HG03103 (cell line): ENCODE measurements around the gene GPN3.
"Not testable (repeated sequence)": the region's sequence is repeated elsewhere in the genome, so short reads cannot be mapped to it uniquely, and the experiment has no call there.

Source experiments
- ATAC-seq: cut with Tn5 transposase; IDR thresholded peaks from one replicate; pipeline ENCODE4 v1.9.1; 2021; ENCODE audit warnings: low read depth; ENCODE audit not compliant: unreplicated experiment

Gene GPN3

DNA sequence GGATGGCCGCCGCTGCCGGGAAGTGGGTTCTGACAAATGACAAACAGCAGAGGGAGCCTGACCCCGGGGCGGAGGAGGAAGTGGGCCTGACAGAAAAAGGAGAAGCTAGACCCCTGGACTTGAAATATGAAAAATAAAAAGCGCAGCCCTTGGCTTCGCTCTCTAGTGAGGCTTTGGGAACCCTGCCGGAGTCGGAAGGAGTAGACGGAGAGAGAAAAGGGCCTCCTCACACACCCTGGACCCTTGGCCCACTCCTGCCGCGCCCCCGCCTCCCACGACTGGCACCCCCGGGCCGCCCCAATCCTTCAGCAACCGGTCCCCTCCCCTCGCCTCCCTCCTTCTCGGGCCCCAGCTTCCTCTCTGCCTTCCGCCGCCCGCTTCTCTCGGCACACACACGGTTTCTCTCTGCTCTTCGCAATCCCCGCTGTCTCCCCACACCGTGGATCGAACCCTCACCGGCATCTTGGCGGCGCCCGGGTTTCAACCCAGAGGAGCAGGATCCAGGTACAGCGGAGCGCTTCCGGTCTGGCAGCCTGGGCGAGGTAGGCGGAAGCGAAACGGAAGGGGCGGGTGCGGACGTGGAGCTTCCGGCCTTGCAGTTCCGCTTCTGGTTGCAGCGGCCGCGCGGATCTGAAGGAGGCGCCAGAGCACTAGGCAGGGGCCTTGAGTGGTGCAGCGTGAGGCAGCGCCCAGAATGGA, 18.1 kb downstream of the GPN3 start, which contains the start of gene ARPC3:
Gene ARPC3 (minus strand): TSS at position 539 of the 699 bp plus-strand sequence. CDS start 77 bp downstream, at position 462.
- peak; percentile 83 for ATAC-seq

DNA sequence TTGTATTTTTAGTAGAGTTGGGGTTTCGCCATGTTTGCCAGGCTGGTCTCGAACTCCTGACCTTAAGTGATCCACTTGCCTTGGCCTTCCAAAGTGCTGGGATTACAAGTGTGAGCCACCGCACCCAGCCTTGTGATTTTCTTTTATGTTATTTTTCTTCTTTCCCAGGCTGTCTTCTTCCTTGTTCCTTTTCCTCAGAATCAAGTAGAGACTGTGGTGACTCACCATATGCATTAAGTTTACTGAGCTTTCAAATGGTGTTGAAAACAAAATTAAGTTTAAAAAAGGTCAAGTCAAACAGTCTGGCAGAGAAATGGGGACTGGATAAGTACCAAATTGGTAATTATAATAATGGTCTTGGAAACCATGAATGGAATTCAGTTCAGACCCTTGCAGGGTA, 23.6 kb downstream of the GPN3 start:
- no peak for ATAC-seq

DNA sequence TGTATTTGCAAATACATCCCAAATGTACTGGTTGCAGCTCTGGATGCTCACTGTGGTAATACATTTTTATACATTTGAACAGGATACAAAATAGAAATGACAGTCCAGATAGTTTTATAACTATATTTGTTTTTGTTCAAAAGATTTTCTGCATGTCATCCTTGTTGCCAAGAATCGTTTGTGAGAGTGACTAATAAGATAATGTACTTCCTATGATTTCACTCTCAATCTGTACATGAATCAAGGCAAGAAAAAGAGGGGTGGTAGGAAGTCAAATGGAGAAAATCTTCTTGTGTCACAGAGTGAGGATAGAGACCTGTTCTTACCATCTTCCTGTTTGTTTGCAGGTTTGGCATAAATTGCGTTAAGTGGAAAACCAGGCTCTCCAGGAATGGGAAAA, 31.8 kb downstream of the GPN3 start:
- ATAC-seq = no peak

DNA sequence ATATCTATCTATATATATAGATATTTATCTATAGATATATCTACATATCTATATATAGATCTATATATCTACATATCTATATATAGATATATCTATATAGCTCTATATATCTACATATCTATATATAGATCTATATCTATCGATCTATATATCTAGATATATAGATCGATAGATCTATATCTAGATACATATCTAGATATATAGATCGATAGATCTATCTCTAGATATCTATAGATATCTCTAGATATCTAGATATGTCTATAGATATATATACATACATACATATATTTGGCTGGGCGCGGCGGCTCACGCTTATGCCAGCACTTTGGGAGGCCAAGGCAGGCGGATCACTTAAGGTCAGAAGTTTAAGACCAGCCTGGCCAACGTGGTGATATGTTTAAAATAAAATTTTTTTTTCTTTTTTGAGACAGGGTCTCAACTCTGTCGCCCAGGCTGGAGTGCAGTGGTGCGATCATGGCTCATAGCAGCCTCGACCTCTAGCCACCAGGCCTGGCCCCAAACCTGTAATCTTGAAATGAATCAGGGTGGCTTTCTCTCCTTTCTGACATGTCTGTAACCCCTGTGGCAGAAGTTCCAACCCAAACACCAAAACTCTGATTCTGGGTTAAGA, 36.0 kb downstream of the GPN3 start:
- ATAC-seq = no peak

DNA sequence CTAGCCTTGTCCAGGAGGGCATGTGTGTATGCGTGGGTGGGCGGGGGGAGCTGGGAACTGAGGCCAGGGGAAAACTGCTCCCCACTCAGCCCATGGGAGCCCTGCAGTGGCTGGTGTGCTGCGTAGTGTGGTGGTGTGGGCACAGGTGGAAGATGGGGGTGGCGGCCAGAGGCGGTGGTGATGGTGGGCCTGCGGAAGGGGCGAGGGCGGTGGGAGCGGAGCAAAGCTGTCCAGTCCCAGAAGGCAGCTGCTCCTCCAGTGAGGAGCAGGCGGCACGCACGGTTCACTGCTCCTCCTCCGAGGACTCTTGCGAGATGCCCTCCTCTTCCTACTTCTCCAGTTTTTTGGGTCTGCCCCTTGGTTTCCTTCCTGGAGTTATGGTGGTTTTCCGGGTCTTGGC, 38.4 kb downstream of the GPN3 start:
- ATAC-seq = not testable (repeated sequence)

DNA sequence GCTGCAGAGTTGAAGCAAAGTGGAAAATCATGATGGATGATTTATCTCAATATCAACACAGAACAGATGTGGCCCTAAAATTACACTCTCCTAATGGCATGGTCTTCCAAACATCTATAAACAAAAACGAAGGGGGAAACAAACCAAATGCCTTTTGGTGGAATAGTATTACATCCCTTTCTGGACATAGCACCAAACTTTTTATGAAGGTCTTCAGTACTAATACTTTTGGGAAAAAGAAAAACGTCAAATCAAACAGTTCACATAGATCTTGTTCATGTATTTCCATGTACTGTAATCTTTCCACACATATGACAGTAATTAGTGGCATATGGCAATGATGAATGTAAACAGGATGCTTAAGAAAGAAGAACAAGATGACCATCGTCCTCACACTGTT, 41.7 kb downstream of the GPN3 start:
- ATAC-seq = no peak

DNA sequence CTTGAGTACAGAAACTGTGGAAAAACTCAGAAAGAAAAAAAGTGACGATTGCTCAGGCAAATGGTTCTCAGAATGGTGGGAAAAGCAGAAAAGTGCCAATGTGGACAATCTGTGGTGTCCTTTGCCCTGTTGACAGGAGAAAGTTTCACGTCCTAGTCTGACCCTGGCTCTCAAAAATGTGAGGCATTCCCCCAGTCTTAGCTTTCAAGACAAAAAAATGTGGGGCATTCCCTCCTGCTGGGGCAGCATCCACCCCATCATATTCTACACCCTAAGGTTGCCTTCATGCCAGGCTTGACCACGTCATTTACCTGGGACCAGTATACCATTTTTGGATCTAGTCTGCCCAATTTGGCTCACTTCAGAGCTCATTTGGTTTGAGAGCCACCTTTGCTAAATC, 43.8 kb downstream of the GPN3 start:
- ATAC-seq = no peak

DNA sequence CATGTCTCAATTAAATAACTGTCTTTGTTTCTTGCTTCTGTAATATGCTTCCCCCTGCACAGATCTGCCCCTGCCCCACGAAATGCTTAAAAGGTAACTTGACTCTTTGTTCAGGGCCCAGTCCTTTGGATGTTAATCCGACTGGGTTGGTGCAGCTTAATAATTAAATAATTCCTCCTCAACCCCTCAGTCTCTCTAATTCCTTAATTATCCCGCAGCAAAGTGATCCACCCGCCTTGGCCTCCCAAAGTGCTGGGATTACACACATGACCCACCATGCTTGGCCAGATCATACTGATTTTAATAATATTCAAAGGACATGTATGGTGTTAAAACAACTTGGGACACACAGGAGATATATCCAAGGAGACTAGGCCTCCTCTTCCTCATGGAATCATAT, 46.4 kb downstream of the GPN3 start:
- ATAC-seq = no peak

DNA sequence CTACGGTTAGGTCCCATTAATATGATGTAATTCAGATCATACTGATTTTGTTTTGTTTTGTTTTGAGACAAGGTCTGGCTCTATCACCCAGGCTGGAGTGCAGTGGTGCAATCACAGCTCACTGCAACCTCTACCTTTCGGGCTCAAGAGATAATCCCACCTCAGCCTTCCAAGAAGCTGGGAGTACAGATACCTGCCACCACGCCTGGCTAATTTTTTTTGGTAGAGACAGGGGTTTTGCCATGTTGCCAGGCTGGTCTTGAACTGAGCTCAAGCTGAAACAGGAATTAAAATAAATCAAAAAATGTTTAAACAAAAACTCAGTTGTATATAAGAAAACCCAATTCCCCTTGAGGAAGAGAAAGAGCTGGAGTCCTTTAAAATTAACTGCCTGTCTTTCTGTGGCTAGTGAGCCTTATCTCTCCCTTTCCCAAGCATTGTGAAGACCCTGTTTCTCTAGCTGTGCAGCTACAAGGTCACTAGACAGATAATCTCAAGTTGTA, 46.8 kb downstream of the GPN3 start:
- no peak for ATAC-seq

DNA sequence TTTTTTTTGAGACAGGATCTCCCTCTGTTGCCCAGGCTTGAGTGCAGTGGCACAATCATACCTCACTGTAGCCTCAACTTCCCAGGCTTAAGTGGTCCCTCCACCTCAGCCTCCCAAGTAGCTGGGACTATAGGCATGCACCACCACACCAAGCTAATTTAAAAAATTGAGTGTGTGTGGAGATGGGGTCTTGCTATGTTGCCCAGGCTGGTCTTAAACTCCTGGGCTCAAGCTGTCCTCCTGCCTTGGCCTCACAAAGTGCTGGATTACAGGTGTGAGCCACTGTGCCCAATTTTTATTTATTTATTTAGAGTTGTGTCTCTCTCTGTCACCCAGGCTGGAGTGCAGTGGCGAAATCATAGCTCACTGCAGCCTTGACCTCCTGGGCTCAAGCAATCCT, 47.4 kb downstream of the GPN3 start:
- not testable (repeated sequence) for ATAC-seq

DNA sequence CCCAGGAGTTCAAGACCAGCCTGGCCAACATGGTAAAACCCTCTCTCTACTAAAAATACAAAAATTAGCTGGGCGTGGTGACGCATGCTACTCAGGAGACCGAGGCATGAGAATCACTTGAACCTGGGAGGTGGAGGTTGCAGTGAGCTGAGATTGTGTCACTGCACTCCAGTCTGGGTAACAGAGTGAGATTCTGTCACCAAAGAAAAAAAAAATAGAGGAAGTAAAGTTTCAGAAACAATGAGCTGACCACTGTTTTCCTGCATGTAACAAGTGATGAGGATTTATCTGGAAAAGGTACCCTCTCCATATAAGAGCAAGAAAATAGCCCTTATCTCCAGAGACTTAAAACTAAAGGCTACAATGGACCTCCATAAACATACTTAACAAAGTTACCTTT, 50.9 kb downstream of the GPN3 start:
- ATAC-seq = not testable (repeated sequence)

DNA sequence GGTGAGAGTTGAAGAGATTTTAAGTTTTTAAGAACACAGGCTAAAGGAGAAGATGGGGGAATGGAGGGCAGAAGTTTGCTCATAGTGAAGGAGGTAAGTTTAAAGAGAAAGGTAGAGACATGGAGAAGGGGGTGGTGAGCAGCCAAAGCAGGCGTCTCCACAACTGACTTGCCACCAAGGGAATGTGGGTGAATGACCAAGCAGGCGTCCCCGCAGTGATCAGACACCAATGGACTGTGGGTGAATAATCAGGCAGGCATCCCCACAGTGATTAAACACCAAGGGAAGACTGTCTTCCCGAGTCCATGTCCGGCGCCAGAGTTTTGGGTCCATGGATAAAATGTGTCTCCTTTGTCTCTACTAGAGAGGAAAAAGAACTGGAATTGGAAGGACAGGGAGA, 58.0 kb downstream of the GPN3 start:
- not testable (repeated sequence) for ATAC-seq

DNA sequence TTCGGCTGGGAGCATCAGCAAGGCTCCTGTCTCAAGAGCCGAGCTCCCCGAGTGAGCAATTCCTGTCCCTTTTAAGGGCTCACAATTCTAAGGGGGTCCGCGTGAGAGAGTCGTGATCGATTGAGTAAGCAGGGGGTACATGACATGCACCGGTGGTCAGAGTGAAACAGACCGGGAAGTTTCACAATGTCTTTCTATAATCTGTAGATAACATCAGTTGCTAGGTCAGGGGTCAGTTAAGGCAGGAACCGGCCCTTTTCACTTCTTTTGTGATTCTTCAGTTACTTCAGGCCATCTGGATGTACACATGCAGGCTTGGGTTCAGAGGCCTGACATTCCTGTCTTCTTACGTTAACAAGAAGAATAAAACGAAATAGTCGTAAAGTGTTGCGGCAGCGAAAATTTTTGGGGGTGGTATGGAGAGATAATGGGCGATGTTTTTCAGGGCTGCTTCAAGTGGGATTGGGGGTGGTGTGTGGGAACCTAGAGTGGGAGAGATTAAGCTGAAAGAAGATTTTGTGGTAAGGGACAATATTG, 62.9 kb downstream of the GPN3 start:
- not testable (repeated sequence) for ATAC-seq

DNA sequence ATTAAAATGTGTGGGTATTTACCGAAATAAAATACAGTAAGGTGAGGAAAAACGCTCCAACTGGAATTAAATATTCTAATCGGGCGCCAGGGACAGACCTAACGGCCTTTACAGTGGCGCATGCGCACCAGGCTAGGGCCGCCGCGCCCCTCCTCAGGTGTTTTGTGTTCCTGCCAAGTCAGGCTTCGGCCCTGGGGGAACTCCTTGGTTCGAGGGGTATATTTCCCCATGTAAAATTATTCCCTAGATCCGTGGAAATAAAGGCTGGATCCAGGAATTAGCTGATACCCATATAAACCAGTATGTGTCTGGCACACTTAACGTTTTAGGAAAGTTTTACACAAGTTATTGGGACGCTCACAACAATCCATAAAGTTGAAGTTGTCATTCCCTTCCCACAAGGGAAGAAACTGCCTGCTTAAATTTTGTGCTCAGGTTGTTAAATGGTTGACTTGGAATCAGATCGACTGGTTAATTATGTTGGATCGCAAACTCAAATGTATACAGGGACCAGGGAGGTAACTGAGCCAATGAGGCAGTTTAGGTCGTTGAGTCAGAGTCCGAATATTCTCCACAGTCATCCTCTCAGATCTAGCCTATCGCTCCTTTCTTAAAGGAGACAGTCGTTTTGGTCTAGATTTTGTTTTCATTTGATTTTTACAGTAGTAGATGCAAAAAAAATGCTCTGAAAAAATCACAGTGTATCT, 63.9 kb downstream of the GPN3 start:
- ATAC-seq = no peak

DNA sequence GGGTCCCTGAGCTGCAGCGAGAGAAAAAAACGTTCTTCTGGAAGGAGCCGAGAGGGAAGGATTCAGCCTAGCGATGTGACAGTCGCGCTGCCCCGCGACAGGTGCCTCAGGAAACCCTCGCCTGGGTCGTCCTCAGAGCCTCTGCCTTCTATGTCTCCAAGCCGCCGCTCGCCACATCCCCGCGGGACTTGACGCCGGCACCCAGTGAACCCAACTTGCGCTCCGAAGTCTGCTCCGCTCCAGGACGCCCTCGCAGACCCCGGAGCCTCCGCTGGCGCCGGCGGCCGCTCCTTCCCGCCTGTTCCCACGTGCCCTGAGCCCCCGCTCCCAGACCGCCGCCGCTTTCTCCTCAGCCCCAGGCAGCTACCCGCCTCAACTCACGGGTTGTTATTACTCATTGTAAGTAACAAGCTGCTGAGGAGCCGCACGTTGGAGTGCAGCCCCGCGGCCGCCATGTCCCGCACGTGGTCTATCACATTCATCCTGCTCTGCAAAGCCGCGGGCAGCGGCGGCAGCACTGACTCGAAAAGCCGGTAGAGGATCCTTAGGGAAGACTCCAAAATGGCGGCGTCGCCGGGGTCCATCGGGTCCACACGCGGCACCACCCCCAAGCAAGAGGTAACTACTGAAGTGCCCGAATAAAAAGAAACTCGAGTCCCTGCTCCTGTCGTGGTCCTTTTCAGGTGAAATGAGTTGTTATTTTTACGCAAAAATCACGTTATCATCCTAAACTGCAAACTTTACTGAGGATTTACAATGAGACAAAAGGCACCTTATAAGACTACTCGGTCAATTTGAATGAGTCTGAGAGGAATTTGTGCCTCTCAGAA, 64.7 kb downstream of the GPN3 start, which contains the start of gene ANAPC7:
Gene ANAPC7 (minus strand): TSS at position 563 of the 830 bp plus-strand sequence. CDS start 81 bp downstream, at position 482.
- ATAC-seq = no peak
